ENCODE results near the gene GRIK3.

GRIK3 gene

GRCh38 chr1:36855699-36856494 is 178.4 kb downstream of the GRIK3 start:
- DNase-seq (ENCODE audit: low read depth in 2 of 2), result no peak

GRCh38 chr1:36853638-36854037 is 180.7 kb downstream of the GRIK3 start:
- DNase-seq (ENCODE audit: low read depth in 2 of 2), result no peak

- DNase-seq (ENCODE audit: low read depth in 2 of 2), result no peak
Observed at GRCh38 chr1:36852586-36852985, 181.7 kb downstream of the GRIK3 start.

GRCh38 chr1:36851595-36851994 is 182.7 kb downstream of the GRIK3 start:
- DNase-seq (ENCODE audit: low read depth in 2 of 2), result no peak

- DNase-seq (ENCODE audit: low read depth in 2 of 2), result no peak
Observed at GRCh38 chr1:36851087-36851486, 183.2 kb downstream of the GRIK3 start.

GRCh38 chr1:36849956-36850355 is 184.4 kb downstream of the GRIK3 start:
- no peak for DNase-seq (ENCODE audit: low read depth in 2 of 2)

- DNase-seq (ENCODE audit: low read depth in 2 of 2), result no peak
Observed at GRCh38 chr1:36847761-36848160, 186.6 kb downstream of the GRIK3 start.

- DNase-seq (ENCODE audit: low read depth in 2 of 2), result no peak
Observed at GRCh38 chr1:36847186-36847585, 187.1 kb downstream of the GRIK3 start.

GRCh38 chr1:36846357-36846756 is 188.0 kb downstream of the GRIK3 start:
- no peak for DNase-seq (ENCODE audit: low read depth in 2 of 2)

- no peak for DNase-seq (ENCODE audit: low read depth in 2 of 2)
Observed at GRCh38 chr1:36845802-36846201, 188.5 kb downstream of the GRIK3 start.

GRCh38 chr1:36844917-36845316 is 189.4 kb downstream of the GRIK3 start:
- no peak for DNase-seq (ENCODE audit: low read depth in 2 of 2)

- DNase-seq (ENCODE audit: low read depth in 2 of 2), result no peak
Observed at GRCh38 chr1:36843906-36844610, 190.3 kb downstream of the GRIK3 start.

GRCh38 chr1:36843027-36843426 is 191.3 kb downstream of the GRIK3 start:
- DNase-seq (ENCODE audit: low read depth in 2 of 2), result no peak

GRCh38 chr1:36842448-36842847 is 191.9 kb downstream of the GRIK3 start:
- no peak for DNase-seq (ENCODE audit: low read depth in 2 of 2)

- no peak for DNase-seq (ENCODE audit: low read depth in 2 of 2)
Observed at GRCh38 chr1:36839485-36839884, 194.8 kb downstream of the GRIK3 start.

- DNase-seq (ENCODE audit: low read depth in 2 of 2), result no peak
Observed at GRCh38 chr1:36838888-36839287, 195.4 kb downstream of the GRIK3 start.

GRCh38 chr1:36836916-36837315 is 197.4 kb downstream of the GRIK3 start:
- no peak for DNase-seq (ENCODE audit: low read depth in 2 of 2)

- DNase-seq (ENCODE audit: low read depth in 2 of 2), result no peak
Observed at GRCh38 chr1:36836196-36836883, 198.0 kb downstream of the GRIK3 start.

- no peak for DNase-seq (ENCODE audit: low read depth in 2 of 2)
Observed at GRCh38 chr1:36835696-36836095, 198.6 kb downstream of the GRIK3 start.

- DNase-seq (ENCODE audit: low read depth in 2 of 2), result no peak
Observed at GRCh38 chr1:36835017-36835695, 199.2 kb downstream of the GRIK3 start.

GRCh38 chr1:36834586-36834985 is 199.7 kb downstream of the GRIK3 start:
- no peak for DNase-seq (ENCODE audit: low read depth in 2 of 2)

- no peak for DNase-seq (ENCODE audit: low read depth in 2 of 2)
Observed at GRCh38 chr1:36831186-36831810, 203.0 kb downstream of the GRIK3 start.
